ENCODE results near the gene FBN1.

The FBN1 gene

GRCh38 chr15:48388016-48388851 is 257.3 kb downstream of the FBN1 start:
- no peaks in the 10 kb centered on the region for H3K9me3 ChIP-seq (ENCODE audit: insufficient read depth, low read length)
- TF ChIP-seq SUZ12 (IDR thresholded peaks at IDR 0.05; ENCODE audit: extremely low read depth, insufficient read depth, insufficient read length) (no peak), YY1 (IDR thresholded peaks at IDR 0.05; ENCODE audit: insufficient read depth, insufficient read length) (no peak), ZNF274 (IDR thresholded peaks at IDR 0.05; ENCODE audit: low read depth, low read length) (no peak)
- DNase-seq (ENCODE audit: low read depth, low spot score) = no peak
- no peak overlapping the region for H3K4me3 ChIP-seq (ENCODE audit: insufficient read length, low read depth)
- H3K36me3 ChIP-seq (ENCODE audit: insufficient read depth, insufficient read length, low read length) = no peaks in the 10 kb centered on the region
- no peaks in the 10 kb centered on the region for H3K27me3 ChIP-seq (ENCODE audit: insufficient read depth, insufficient read length)
- H3K9ac ChIP-seq (ENCODE audit: insufficient read length, low read depth) = no peak overlapping the region
- no peaks in the 10 kb centered on the region for H3K4me1 ChIP-seq (ENCODE audit: insufficient read depth, insufficient read length)

- H3K36me3 ChIP-seq (ENCODE audit: insufficient read depth, insufficient read length, low read length) = no peaks in the 10 kb centered on the region
- H3K27me3 ChIP-seq (ENCODE audit: insufficient read depth, insufficient read length) = no peaks in the 10 kb centered on the region
- H3K9ac ChIP-seq (ENCODE audit: insufficient read length, low read depth) = no peak overlapping the region
- no peak for TF ChIP-seq ZNF274 (IDR thresholded peaks at IDR 0.05; ENCODE audit: low read depth, low read length)
- no peak for TF ChIP-seq YY1 (IDR thresholded peaks at IDR 0.05; ENCODE audit: insufficient read depth, insufficient read length)
- TF ChIP-seq SUZ12 (IDR thresholded peaks at IDR 0.05; ENCODE audit: extremely low read depth, insufficient read depth, insufficient read length) = no peak
- no peak for DNase-seq (ENCODE audit: low read depth, low spot score)
- H3K9me3 ChIP-seq (ENCODE audit: insufficient read depth, low read length) = no peaks in the 10 kb centered on the region
- H3K4me3 ChIP-seq (ENCODE audit: insufficient read length, low read depth) = no peak overlapping the region
- H3K4me1 ChIP-seq (ENCODE audit: insufficient read depth, insufficient read length) = no peaks in the 10 kb centered on the region
These were observed 260.3 kb downstream of the FBN1 start for GRCh38 chr15:48385031-48385830.

GRCh38 chr15:48384616-48385015 is 260.9 kb downstream of the FBN1 start:
- no peak overlapping the region for H3K9ac ChIP-seq (ENCODE audit: insufficient read length, low read depth)
- no peaks in the 10 kb centered on the region for H3K36me3 ChIP-seq (ENCODE audit: insufficient read depth, insufficient read length, low read length)
- no peaks in the 10 kb centered on the region for H3K9me3 ChIP-seq (ENCODE audit: insufficient read depth, low read length)
- TF ChIP-seq SUZ12 (IDR thresholded peaks at IDR 0.05; ENCODE audit: extremely low read depth, insufficient read depth, insufficient read length) (no peak), ZNF274 (IDR thresholded peaks at IDR 0.05; ENCODE audit: low read depth, low read length) (no peak), YY1 (IDR thresholded peaks at IDR 0.05; ENCODE audit: insufficient read depth, insufficient read length) (no peak)
- no peaks in the 10 kb centered on the region for H3K27me3 ChIP-seq (ENCODE audit: insufficient read depth, insufficient read length)
- no peaks in the 10 kb centered on the region for H3K4me1 ChIP-seq (ENCODE audit: insufficient read depth, insufficient read length)
- H3K4me3 ChIP-seq (ENCODE audit: insufficient read length, low read depth) = no peak overlapping the region
- DNase-seq (ENCODE audit: low read depth, low spot score) = no peak

GRCh38 chr15:48383031-48383430 is 262.5 kb downstream of the FBN1 start:
- TF ChIP-seq SUZ12 (IDR thresholded peaks at IDR 0.05; ENCODE audit: extremely low read depth, insufficient read depth, insufficient read length) = no peak
- TF ChIP-seq ZNF274 (IDR thresholded peaks at IDR 0.05; ENCODE audit: low read depth, low read length) = no peak
- TF ChIP-seq YY1 (IDR thresholded peaks at IDR 0.05; ENCODE audit: insufficient read depth, insufficient read length) = no peak
- no peaks in the 10 kb centered on the region for H3K9me3 ChIP-seq (ENCODE audit: insufficient read depth, low read length)
- no peak for DNase-seq (ENCODE audit: low read depth, low spot score)
- no peak overlapping the region for H3K4me3 ChIP-seq (ENCODE audit: insufficient read length, low read depth)
- H3K27me3 ChIP-seq (ENCODE audit: insufficient read depth, insufficient read length) = no peaks in the 10 kb centered on the region
- H3K9ac ChIP-seq (ENCODE audit: insufficient read length, low read depth) = no peak overlapping the region
- H3K4me1 ChIP-seq (ENCODE audit: insufficient read depth, insufficient read length) = no peaks in the 10 kb centered on the region
- no peaks in the 10 kb centered on the region for H3K36me3 ChIP-seq (ENCODE audit: insufficient read depth, insufficient read length, low read length)

GRCh38 chr15:48381861-48382260 is 263.6 kb downstream of the FBN1 start:
- TF ChIP-seq YY1 (IDR thresholded peaks at IDR 0.05; ENCODE audit: insufficient read depth, insufficient read length) (no peak), ZNF274 (IDR thresholded peaks at IDR 0.05; ENCODE audit: low read depth, low read length) (no peak), SUZ12 (IDR thresholded peaks at IDR 0.05; ENCODE audit: extremely low read depth, insufficient read depth, insufficient read length) (no peak)

GRCh38 chr15:48380198-48380597 is 265.3 kb downstream of the FBN1 start:
- no peak for DNase-seq (ENCODE audit: low read depth, low spot score)
- Histone ChIP-seq H3K27me3 (ENCODE audit: insufficient read depth, insufficient read length) (no peaks in the 10 kb centered on the region), H3K9me3 (ENCODE audit: insufficient read depth, low read length) (no peaks in the 10 kb centered on the region; the same call in 1 of the 2 replicates), H3K4me1 (ENCODE audit: insufficient read depth, insufficient read length) (no peaks in the 10 kb centered on the region), H3K4me3 (ENCODE audit: insufficient read length, low read depth) (no peak overlapping the region), H3K9ac (ENCODE audit: insufficient read length, low read depth) (no peak overlapping the region), H3K36me3 (ENCODE audit: insufficient read depth, insufficient read length, low read length) (no peaks in the 10 kb centered on the region)
- no peak for TF ChIP-seq YY1 (IDR thresholded peaks at IDR 0.05; ENCODE audit: insufficient read depth, insufficient read length)
- TF ChIP-seq ZNF274 (IDR thresholded peaks at IDR 0.05; ENCODE audit: low read depth, low read length) = no peak

More at GRCh38 chr15:48381861-48382260, 263.6 kb downstream of the FBN1 start:
- H3K4me3 ChIP-seq (ENCODE audit: insufficient read length, low read depth) = no peak overlapping the region
- H3K27me3 ChIP-seq (ENCODE audit: insufficient read depth, insufficient read length) = no peaks in the 10 kb centered on the region
- no peaks in the 10 kb centered on the region for H3K36me3 ChIP-seq (ENCODE audit: insufficient read depth, insufficient read length, low read length)
- H3K4me1 ChIP-seq (ENCODE audit: insufficient read depth, insufficient read length) = no peaks in the 10 kb centered on the region
- H3K9ac ChIP-seq (ENCODE audit: insufficient read length, low read depth) = no peak overlapping the region
- no peak for DNase-seq (ENCODE audit: low read depth, low spot score)
- H3K9me3 ChIP-seq (ENCODE audit: insufficient read depth, low read length) = no peaks in the 10 kb centered on the region; the same call in 1 of the 2 replicates

GRCh38 chr15:48375767-48376166 is 269.7 kb downstream of the FBN1 start:
- Histone ChIP-seq H3K4me3 (ENCODE audit: insufficient read length, low read depth) (no peak overlapping the region), H3K9ac (ENCODE audit: insufficient read length, low read depth) (no peak overlapping the region), H3K4me1 (ENCODE audit: insufficient read depth, insufficient read length) (no peaks in the 10 kb centered on the region), H3K9me3 (ENCODE audit: insufficient read depth, low read length) (no peaks in the 10 kb centered on the region; the same call in 1 of the 2 replicates), H3K36me3 (ENCODE audit: insufficient read depth, insufficient read length, low read length) (no peaks in the 10 kb centered on the region), H3K27me3 (ENCODE audit: insufficient read depth, insufficient read length) (no peaks in the 10 kb centered on the region)
- no peak for TF ChIP-seq ZNF274 (IDR thresholded peaks at IDR 0.05; ENCODE audit: low read depth, low read length)
- no peak for TF ChIP-seq YY1 (IDR thresholded peaks at IDR 0.05; ENCODE audit: insufficient read depth, insufficient read length)
- TF ChIP-seq SUZ12 (IDR thresholded peaks at IDR 0.05; ENCODE audit: extremely low read depth, insufficient read depth, insufficient read length) = no peak
- no peak for DNase-seq (ENCODE audit: low read depth, low spot score)
